Measurements from ENCODE around the gene LCN12.

DNA sequence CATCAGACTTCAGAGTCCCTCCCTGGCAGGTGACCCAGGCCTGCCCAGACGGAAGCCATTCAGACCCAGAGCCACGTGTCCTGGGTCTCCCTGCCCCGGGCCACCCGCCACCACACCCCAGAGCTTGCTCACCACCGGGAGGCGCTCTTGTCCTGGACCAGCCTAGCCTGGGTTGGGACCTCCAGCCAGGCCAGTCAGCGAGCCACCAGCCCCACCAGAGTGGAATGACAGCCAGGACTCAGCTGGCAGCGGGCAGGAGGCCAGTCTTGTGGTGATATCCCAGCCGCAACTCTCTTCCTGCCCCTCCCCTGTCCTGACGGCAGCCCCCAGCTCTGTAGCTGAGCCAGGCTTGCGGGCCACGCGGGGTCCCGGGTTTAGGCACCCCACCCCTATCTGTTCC lies 23.6 kb downstream of the LCN12 start:
- TF ChIP-seq POLR2AphosphoS5 (IDR thresholded peaks at IDR 0.05) = no peak
- no peak for TF ChIP-seq EP300 (IDR thresholded peaks at IDR 0.05)
- TF ChIP-seq CTCF (IDR thresholded peaks at IDR 0.05) = no peak
- TF ChIP-seq POLR2A (IDR thresholded peaks at IDR 0.05) = no peak

All from gastroesophageal sphincter (tissue), 3 donors.